Measurements from ENCODE around the gene DLGAP4. TPM values are rescaled to one million over a fixed set of nuclear protein-coding genes. Genes with fewer than 3 reads are reported as not detected.

Gene DLGAP4
- total and polyA plus RNA-seq, 2 of the 8 experiments (the other 6 are each of a cell fraction or from before 2014, with no cell fraction given), result 41.2 to 57.2 TPM

DNA sequence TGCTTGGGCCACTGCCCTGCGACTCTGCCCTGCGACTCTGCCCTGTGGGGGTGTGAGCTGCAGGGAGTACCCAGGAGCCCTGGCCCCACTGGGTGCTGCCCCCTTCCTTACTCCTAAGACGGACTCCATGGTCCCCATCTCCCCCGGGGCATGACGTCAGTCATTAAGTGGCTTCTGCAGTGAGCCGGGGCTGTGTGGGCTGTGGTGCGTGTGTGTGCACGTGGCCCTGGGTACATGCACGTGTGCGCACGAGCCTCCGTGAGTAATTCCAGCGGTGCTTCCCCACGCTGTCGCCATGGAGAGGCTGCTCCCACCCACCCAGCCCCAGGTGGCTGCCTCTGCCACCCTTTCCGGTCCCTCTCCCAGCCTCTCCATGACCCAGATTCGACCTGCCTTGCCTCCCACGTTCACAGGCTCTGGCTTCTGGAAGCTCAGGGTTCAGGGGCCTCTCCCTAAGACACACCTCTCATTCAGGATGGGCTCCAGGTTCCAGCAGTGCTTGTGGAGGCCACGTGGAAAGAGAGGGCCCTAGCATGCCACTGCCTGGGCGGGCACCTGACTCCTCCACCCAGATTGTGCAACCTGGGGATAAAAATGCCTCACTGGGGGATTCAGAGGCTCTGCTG lies 88.3 kb downstream of the DLGAP4 start:
- no peak for DNase-seq (ENCODE audit: low read depth in 1 of 2, low spot score in 2 of 2)
- H3K9ac ChIP-seq (replicated peaks in 1 of 4; ENCODE audit: extremely low read depth in 1 of 4, low read depth in 3 of 4, low read length in 3 of 4), result no peak overlapping the region
- ChIA-PET CTCF (ENCODE audit: partially characterized antibody) (interaction anchor here (1.6 to 1.9 kb wide), 2 partner anchors 9 to 20 kb away, joined by 3 to 7 read pairs; no protein-coding TSS in a partner anchor), POLR2A (ENCODE audit: partially characterized antibody) (no interaction called here)
- no peak overlapping the region for H2BK5ac ChIP-seq (ENCODE audit: low read depth, low read length)
- H2BK15ac ChIP-seq (ENCODE audit: low read length), result no peak overlapping the region
- no peak overlapping the region for H2AFZ ChIP-seq (ENCODE audit: low read length)
- no peaks in the 10 kb centered on the region for H3K79me2 ChIP-seq (ENCODE audit: control insufficient read depth in 1 of 2, insufficient read depth in 2 of 2, low read length in 2 of 2)
- H3K18ac ChIP-seq (ENCODE audit: extremely low read depth, low read length), result no peak overlapping the region
- H2BK20ac ChIP-seq (ENCODE audit: low read length), result no peak overlapping the region
- H4K20me1 ChIP-seq (replicated peaks in 1 of 2; ENCODE audit: control insufficient read depth in 1 of 2, insufficient read depth in 2 of 2, low read length in 2 of 2), result peaks cover 0 to 4% of the 10 kb centered on the region in 2 experiments
- no peak overlapping the region for H3K14ac ChIP-seq (ENCODE audit: insufficient read length)
- no peaks in the 10 kb centered on the region for H3K27me3 ChIP-seq (replicated peaks in 1 of 4; ENCODE audit: control insufficient read depth in 3 of 4, extremely low read depth in 1 of 4, insufficient read depth in 3 of 4, low read length in 3 of 4)
- H3K27ac ChIP-seq (ENCODE audit: low read depth, low read length), result no peak overlapping the region; the same call in 1 of the 2 replicates
- H3K4me3 ChIP-seq (ENCODE audit: extremely low read depth in 1 of 4, insufficient read depth in 2 of 4, low read depth in 3 of 4, low read length in 4 of 4), result no peak overlapping the region
- H3K56ac ChIP-seq (replicated peaks; ENCODE audit: insufficient read length, low read depth, low read length), result no peak overlapping the region
- H3K9me3 ChIP-seq (ENCODE audit: insufficient read depth in 2 of 2, low read depth in 1 of 2, low read length in 1 of 2), result no peaks in the 10 kb centered on the region
- no peak overlapping the region for H2BK12ac ChIP-seq (ENCODE audit: low read depth, low read length)
- H3K23ac ChIP-seq (ENCODE audit: insufficient read length), result no peak overlapping the region
- no peak overlapping the region for H4K5ac ChIP-seq (ENCODE audit: insufficient read length, low read depth, low read length)
- no peak overlapping the region for H3K4me2 ChIP-seq (ENCODE audit: insufficient read depth in 1 of 2, low read depth in 2 of 2, low read length in 2 of 2)
- peaks cover 5% of the 10 kb centered on the region; the same call in 1 of the 2 replicates for H3K23me2 ChIP-seq (ENCODE audit: low read depth, low read length)
- no peak overlapping the region for H3K4ac ChIP-seq (replicated peaks; ENCODE audit: insufficient read length, low read depth, low read length)
- H3K4me1 ChIP-seq (replicated peaks in 1 of 4; ENCODE audit: control insufficient read depth in 3 of 4, insufficient read depth in 4 of 4, low read length in 3 of 4), result peaks cover 0 to 14% (median 9%) of the 10 kb centered on the region in 4 experiments; a peak in 6 of 7 replicates
- 86% methylated on average over 11 of the region's 20 CpGs; no CpG with 5 or more reads in 1 of the 2 experiments for WGBS, 2 experiments (ENCODE audit: extremely low coverage in 1 of 2, insufficient coverage in 1 of 2, insufficient read length in 1 of 2, insufficient replicate concordance in 2 of 2, low coverage in 1 of 2, low lambda C conversion rate in 2 of 2, missing lambda C conversion rate in 1 of 2)
- H3K36me3 ChIP-seq (ENCODE audit: control insufficient read depth in 2 of 4, insufficient read depth in 4 of 4, low read length in 3 of 4), result no peaks in the 10 kb centered on the region
- TF ChIP-seq ZNF274 (IDR thresholded peaks at IDR 0.05; ENCODE audit: borderline replicate concordance, extremely low read depth, low read length), result no peak
- TF ChIP-seq POU5F1 (IDR thresholded peaks at IDR 0.05; ENCODE audit: low read depth, low read length), result no peak
- TF ChIP-seq, protein P1, sequence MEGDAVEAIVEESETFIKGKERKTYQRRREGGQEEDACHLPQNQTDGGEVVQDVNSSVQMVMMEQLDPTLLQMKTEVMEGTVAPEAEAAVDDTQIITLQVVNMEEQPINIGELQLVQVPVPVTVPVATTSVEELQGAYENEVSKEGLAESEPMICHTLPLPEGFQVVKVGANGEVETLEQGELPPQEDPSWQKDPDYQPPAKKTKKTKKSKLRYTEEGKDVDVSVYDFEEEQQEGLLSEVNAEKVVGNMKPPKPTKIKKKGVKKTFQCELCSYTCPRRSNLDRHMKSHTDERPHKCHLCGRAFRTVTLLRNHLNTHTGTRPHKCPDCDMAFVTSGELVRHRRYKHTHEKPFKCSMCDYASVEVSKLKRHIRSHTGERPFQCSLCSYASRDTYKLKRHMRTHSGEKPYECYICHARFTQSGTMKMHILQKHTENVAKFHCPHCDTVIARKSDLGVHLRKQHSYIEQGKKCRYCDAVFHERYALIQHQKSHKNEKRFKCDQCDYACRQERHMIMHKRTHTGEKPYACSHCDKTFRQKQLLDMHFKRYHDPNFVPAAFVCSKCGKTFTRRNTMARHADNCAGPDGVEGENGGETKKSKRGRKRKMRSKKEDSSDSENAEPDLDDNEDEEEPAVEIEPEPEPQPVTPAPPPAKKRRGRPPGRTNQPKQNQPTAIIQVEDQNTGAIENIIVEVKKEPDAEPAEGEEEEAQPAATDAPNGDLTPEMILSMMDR (IDR thresholded peaks at IDR 0.05; ENCODE audit: control extremely low read depth in 1 of 3, insufficient read depth in 1 of 3, low read depth in 1 of 3, low read length in 3 of 3), result no peak
- no peak for TF ChIP-seq JUN (IDR thresholded peaks at IDR 0.05; ENCODE audit: low read depth, low read length)
- no peak for TF ChIP-seq RXRA (IDR thresholded peaks at IDR 0.05; ENCODE audit: insufficient read depth, low read depth, low read length)
- no peak for TF ChIP-seq FOSL1 (IDR thresholded peaks at IDR 0.05; ENCODE audit: insufficient read depth, low read depth, low read length)
- H2AK5ac ChIP-seq (ENCODE audit: low read depth, low read length), result no peak overlapping the region
- no peak for FAIRE-seq
- H2BK120ac ChIP-seq (replicated peaks; ENCODE audit: low read depth, low read length), result no peak overlapping the region
- H4K8ac ChIP-seq (ENCODE audit: extremely low read depth, insufficient read depth, low read length), result no peak overlapping the region
- 0 out of 2 replicates have a peak, but pooled peaks cover 2% of the 10 kb centered on the region for H3K79me1 ChIP-seq (ENCODE audit: low read depth, low read length)
- H4K91ac ChIP-seq (replicated peaks; ENCODE audit: insufficient read length, low read length), result no peak overlapping the region

All from H1 (cell line).